ENCODE results near the gene UBXN11.

GRCh38 chr1:26336477-26337205 is 30.2 kb upstream of the UBXN11 start:
- TF ChIP-seq POLR2A (IDR thresholded peaks at IDR 0.05): no peak
- TF ChIP-seq, protein P1, sequence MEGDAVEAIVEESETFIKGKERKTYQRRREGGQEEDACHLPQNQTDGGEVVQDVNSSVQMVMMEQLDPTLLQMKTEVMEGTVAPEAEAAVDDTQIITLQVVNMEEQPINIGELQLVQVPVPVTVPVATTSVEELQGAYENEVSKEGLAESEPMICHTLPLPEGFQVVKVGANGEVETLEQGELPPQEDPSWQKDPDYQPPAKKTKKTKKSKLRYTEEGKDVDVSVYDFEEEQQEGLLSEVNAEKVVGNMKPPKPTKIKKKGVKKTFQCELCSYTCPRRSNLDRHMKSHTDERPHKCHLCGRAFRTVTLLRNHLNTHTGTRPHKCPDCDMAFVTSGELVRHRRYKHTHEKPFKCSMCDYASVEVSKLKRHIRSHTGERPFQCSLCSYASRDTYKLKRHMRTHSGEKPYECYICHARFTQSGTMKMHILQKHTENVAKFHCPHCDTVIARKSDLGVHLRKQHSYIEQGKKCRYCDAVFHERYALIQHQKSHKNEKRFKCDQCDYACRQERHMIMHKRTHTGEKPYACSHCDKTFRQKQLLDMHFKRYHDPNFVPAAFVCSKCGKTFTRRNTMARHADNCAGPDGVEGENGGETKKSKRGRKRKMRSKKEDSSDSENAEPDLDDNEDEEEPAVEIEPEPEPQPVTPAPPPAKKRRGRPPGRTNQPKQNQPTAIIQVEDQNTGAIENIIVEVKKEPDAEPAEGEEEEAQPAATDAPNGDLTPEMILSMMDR (IDR thresholded peaks at IDR 0.05): no peak

All from body of pancreas (tissue), 4 donors.